ENCODE data around the gene DAP. TPM values are rescaled to one million over a fixed set of nuclear protein-coding genes. Genes with fewer than 3 reads are reported as not detected.
"Not testable (repeated sequence)": the region's sequence is repeated elsewhere in the genome, so short reads cannot be mapped to it uniquely, and the experiment has no call there.

DAP gene
- total and polyA plus RNA-seq, 5 donors, result 43.2 to 77.0 (median 55.8) TPM

- DNase-seq (peak; percentile 89 to 90 (median 89)), ATAC-seq (peak; percentile 96 to 97)
- intact Hi-C loops (cut with DNase I), result no loop called here
- 52% methylated on average over 16 of the region's 16 CpGs for WGBS
- Histone ChIP-seq H3K27ac (ENCODE audit: low read length) (peak overlapping the region; percentile 93), H3K4me3 (ENCODE audit: low read length) (no peak overlapping the region), H3K9me3 (ENCODE audit: control insufficient read depth, low read length) (peaks cover 2% of the 10 kb centered on the region), H3K4me1 (ENCODE audit: control insufficient read depth, insufficient read depth, low read length) (peaks cover 6% of the 10 kb centered on the region), H3K27me3 (ENCODE audit: control insufficient read depth, insufficient read depth) (no peaks in the 10 kb centered on the region)
Observed at GRCh38 chr5:10724781-10725507, 36.1 kb downstream of the DAP start.

- H3K27me3 ChIP-seq (ENCODE audit: control insufficient read depth, insufficient read depth), result no peaks in the 10 kb centered on the region
- H3K4me1 ChIP-seq (ENCODE audit: control insufficient read depth, insufficient read depth, low read length), result peaks cover 6% of the 10 kb centered on the region
- ATAC-seq, result no peak
- H3K4me3 ChIP-seq (ENCODE audit: low read length), result no peak overlapping the region
- 71% methylated on average over 1 of the region's 1 CpG for WGBS
- no peak overlapping the region for H3K27ac ChIP-seq (ENCODE audit: low read length)
- intact Hi-C loops (cut with DNase I), result no loop called here
- no peak for DNase-seq
- H3K9me3 ChIP-seq (ENCODE audit: control insufficient read depth, low read length), result peaks cover 2% of the 10 kb centered on the region
Observed at GRCh38 chr5:10723514-10723913, 37.5 kb downstream of the DAP start.

GRCh38 chr5:10720766-10721165, 40.3 kb downstream of the DAP start:
- H3K9me3 ChIP-seq (ENCODE audit: control insufficient read depth, low read length); ATAC-seq; H3K27ac ChIP-seq (ENCODE audit: low read length); intact Hi-C loops (cut with DNase I); DNase-seq; H3K4me3 ChIP-seq (ENCODE audit: low read length); H3K27me3 ChIP-seq (ENCODE audit: control insufficient read depth, insufficient read depth); H3K4me1 ChIP-seq (ENCODE audit: control insufficient read depth, insufficient read depth, low read length): not testable (repeated sequence)
- WGBS, result 98% methylated on average over 4 of the region's 4 CpGs

- WGBS, result 95% methylated on average over 2 of the region's 2 CpGs
- ATAC-seq (no peak), DNase-seq (no peak)
- intact Hi-C loops (cut with DNase I), result no loop called here
- no peaks in the 10 kb centered on the region for H3K27me3 ChIP-seq (ENCODE audit: control insufficient read depth, insufficient read depth)
- H3K9me3 ChIP-seq (ENCODE audit: control insufficient read depth, low read length), result peaks cover 2% of the 10 kb centered on the region
- no peak overlapping the region for H3K27ac ChIP-seq (ENCODE audit: low read length)
- H3K4me1 ChIP-seq (ENCODE audit: control insufficient read depth, insufficient read depth, low read length), result peaks cover 5% of the 10 kb centered on the region
- no peak overlapping the region for H3K4me3 ChIP-seq (ENCODE audit: low read length)
Observed at GRCh38 chr5:10719965-10720364, 41.1 kb downstream of the DAP start.

GRCh38 chr5:10718617-10719016, 42.4 kb downstream of the DAP start:
- H3K4me3 ChIP-seq (ENCODE audit: low read length); H3K4me1 ChIP-seq (ENCODE audit: control insufficient read depth, insufficient read depth, low read length); intact Hi-C loops (cut with DNase I); H3K27me3 ChIP-seq (ENCODE audit: control insufficient read depth, insufficient read depth); H3K9me3 ChIP-seq (ENCODE audit: control insufficient read depth, low read length); DNase-seq; H3K27ac ChIP-seq (ENCODE audit: low read length); ATAC-seq: not testable (repeated sequence)
- 92% methylated on average over 1 of the region's 1 CpG for WGBS

- H3K27ac ChIP-seq (ENCODE audit: low read length); ATAC-seq; H3K4me1 ChIP-seq (ENCODE audit: control insufficient read depth, insufficient read depth, low read length); DNase-seq; H3K4me3 ChIP-seq (ENCODE audit: low read length); H3K27me3 ChIP-seq (ENCODE audit: control insufficient read depth, insufficient read depth); intact Hi-C loops (cut with DNase I); H3K9me3 ChIP-seq (ENCODE audit: control insufficient read depth, low read length): not testable (repeated sequence)
- 98% methylated on average over 3 of the region's 3 CpGs for WGBS
Observed at GRCh38 chr5:10716825-10717224, 44.2 kb downstream of the DAP start.

- WGBS, result 68% methylated on average over 9 of the region's 9 CpGs
- Histone ChIP-seq H3K4me1 (ENCODE audit: control insufficient read depth, insufficient read depth, low read length) (no peaks in the 10 kb centered on the region), H3K27ac (ENCODE audit: low read length) (no peak overlapping the region), H3K4me3 (ENCODE audit: low read length) (no peak overlapping the region), H3K9me3 (ENCODE audit: control insufficient read depth, low read length) (peaks cover 3% of the 10 kb centered on the region), H3K27me3 (ENCODE audit: control insufficient read depth, insufficient read depth) (no peaks in the 10 kb centered on the region)
- no peak for DNase-seq
- peak in 1 of 2 donors; percentile 40 for ATAC-seq
- intact Hi-C loops (cut with DNase I), result no loop called here
Observed at GRCh38 chr5:10715605-10716290, 45.3 kb downstream of the DAP start.

- ATAC-seq (no peak), DNase-seq (no peak)
- Histone ChIP-seq H3K9me3 (ENCODE audit: control insufficient read depth, low read length) (peaks cover 1% of the 10 kb centered on the region), H3K4me1 (ENCODE audit: control insufficient read depth, insufficient read depth, low read length) (no peaks in the 10 kb centered on the region), H3K27ac (ENCODE audit: low read length) (no peak overlapping the region), H3K4me3 (ENCODE audit: low read length) (no peak overlapping the region), H3K27me3 (ENCODE audit: control insufficient read depth, insufficient read depth) (no peaks in the 10 kb centered on the region)
- 95% methylated on average over 8 of the region's 8 CpGs for WGBS
- intact Hi-C loops (cut with DNase I), result no loop called here
Observed at GRCh38 chr5:10712574-10713366, 48.3 kb downstream of the DAP start.

- WGBS, result 73% methylated on average over 6 of the region's 6 CpGs
- Histone ChIP-seq H3K27me3 (ENCODE audit: control insufficient read depth, insufficient read depth) (no peaks in the 10 kb centered on the region), H3K4me1 (ENCODE audit: control insufficient read depth, insufficient read depth, low read length) (no peaks in the 10 kb centered on the region), H3K4me3 (ENCODE audit: low read length) (no peak overlapping the region), H3K9me3 (ENCODE audit: control insufficient read depth, low read length) (peaks cover 1% of the 10 kb centered on the region), H3K27ac (ENCODE audit: low read length) (no peak overlapping the region)
- intact Hi-C loops (cut with DNase I), result no loop called here
- no peak for ATAC-seq
- no peak for DNase-seq
Observed at GRCh38 chr5:10711562-10711961, 49.5 kb downstream of the DAP start.

GRCh38 chr5:10710513-10711128, 50.4 kb downstream of the DAP start:
- Histone ChIP-seq H3K27me3 (ENCODE audit: control insufficient read depth, insufficient read depth) (no peaks in the 10 kb centered on the region), H3K4me1 (ENCODE audit: control insufficient read depth, insufficient read depth, low read length) (no peaks in the 10 kb centered on the region), H3K27ac (ENCODE audit: low read length) (no peak overlapping the region), H3K4me3 (ENCODE audit: low read length) (no peak overlapping the region), H3K9me3 (ENCODE audit: control insufficient read depth, low read length) (peaks cover 1% of the 10 kb centered on the region)
- ATAC-seq (peak in 1 of 2 donors; percentile 8), DNase-seq (no peak)
- 82% methylated on average over 10 of the region's 10 CpGs for WGBS
- intact Hi-C loops (cut with DNase I), result no loop called here
